PC-3 (cell line): Measurements from ENCODE around the gene UCK2. TPM values are rescaled to one million over a fixed set of nuclear protein-coding genes. Genes with fewer than 3 reads are reported as not detected.

Experiments used
- ATAC-seq: fragments of 200-7000 bp; cut with Tn5 transposase; 2 replicates; pipeline ENCODE4 v1.9.1; 2020; ENCODE audit warnings: mild to moderate bottlenecking, moderate library complexity
- BruUV-seq: library from RNA; stranded (reverse); fragments of 400-500 nt; replicated peaks from 2 replicates; lab custom pipeline; 2021; lab: Mats Ljungman, UMichigan
- CTCF ChIA-PET: fragments of 300-600 bp; sonication (Branson Sonifier 250); formaldehyde crosslinking; loops from one replicate; lab custom pipeline; 2022; ENCODE audit warnings: antibody characterized with exemption; lab: Charles Lee
- POLR2A ChIA-PET: fragments of 300-600 bp; sonication (Branson Sonifier 250); formaldehyde crosslinking; loops from one replicate; lab custom pipeline; 2022; ENCODE audit warnings: antibody characterized with exemption; ENCODE audit not compliant: unreplicated experiment; lab: Charles Lee
- DNase-seq: peaks from one replicate; pipeline ENCODE4 v3.0.0-alpha.2; 2015
- H2AFZ ChIP-seq: fragments of 300-600 bp; sonication (generic); 2 replicates; pipeline ENCODE4 v1.6.0; 2016; ENCODE audit warnings: antibody characterized with exemption, low read length
- H3F3A ChIP-seq: fragments of 300-600 bp; sonication (generic); one replicate; pipeline ENCODE4 v1.6.0; 2017; ENCODE audit warnings: antibody characterized with exemption, low read length, control low read depth, mild to moderate bottlenecking; ENCODE audit not compliant: unreplicated experiment
- H3K27ac ChIP-seq: fragments of 300-600 bp; sonication (generic); 2 replicates; pipeline ENCODE4 v1.5.1; 2016; ENCODE audit warnings: mild to moderate bottlenecking, low read length
- H3K27me3 ChIP-seq: fragments of 300-600 bp; sonication (generic); 2 replicates; pipeline ENCODE4 v1.6.1; 2016; ENCODE audit warnings: low read length, mixed read lengths
- H3K36me3 ChIP-seq: fragments of 300-600 bp; sonication (generic); 2 replicates; pipeline ENCODE4 v1.6.1; 2016; ENCODE audit warnings: low read depth, mixed run types, low read length, mixed read lengths
- H3K4me1 ChIP-seq: fragments of 300-600 bp; sonication (generic); 2 replicates; pipeline ENCODE4 v1.5.1; 2016; ENCODE audit warnings: low read length; ENCODE audit not compliant: insufficient read depth
- H3K4me2 ChIP-seq: fragments of 300-600 bp; sonication (generic); 2 replicates; pipeline ENCODE4 v1.6.0; 2016; ENCODE audit warnings: low read length
- H3K4me3 ChIP-seq: fragments of 300-600 bp; sonication (generic); 2 replicates; pipeline ENCODE4 v1.5.1; 2016; ENCODE audit warnings: mild to moderate bottlenecking, low read length, mixed read lengths
- H3K79me2 ChIP-seq: fragments of 300-600 bp; sonication (generic); 2 replicates; pipeline ENCODE4 v1.6.1; 2017; ENCODE audit warnings: low read length, mixed read lengths
- H3K9ac ChIP-seq: fragments of 300-600 bp; sonication (generic); 2 replicates; pipeline ENCODE4 v1.6.0; 2016; ENCODE audit warnings: mild to moderate bottlenecking, low read length
- H3K9me2 ChIP-seq: fragments of 300-600 bp; sonication (generic); replicated peaks from 2 replicates; pipeline ENCODE4 v1.6.1; 2016; ENCODE audit warnings: mixed run types, low read length, mixed read lengths
- H3K9me3 ChIP-seq: fragments of 300-600 bp; sonication (generic); 2 replicates; pipeline ENCODE4 v1.6.1; 2016; ENCODE audit warnings: low read length, mixed read lengths
- H4K20me1 ChIP-seq: fragments of 300-600 bp; sonication (generic); 2 replicates; pipeline ENCODE4 v1.6.1; 2016; ENCODE audit warnings: low read length, mixed read lengths
- CTCF ChIP-seq: fragments of 300-600 bp; sonication (generic); conservative IDR thresholded peaks from 2 replicates; pipeline ENCODE4 v1.5.1; 2017; ENCODE audit warnings: antibody characterized with exemption, low read depth, mild to moderate bottlenecking, low read length
- EZH2 ChIP-seq: fragments of 300-600 bp; sonication (generic); IDR thresholded peaks from one replicate; pipeline ENCODE4 v1.6.1; 2017; ENCODE audit warnings: antibody characterized with exemption, mild to moderate bottlenecking, low read length; ENCODE audit not compliant: unreplicated experiment
- EZH2phosphoT487 ChIP-seq: fragments of 300-600 bp; sonication (generic); IDR thresholded peaks from 2 replicates; pipeline ENCODE4 v1.6.1; 2018; ENCODE audit warnings: mild to moderate bottlenecking, antibody characterized with exemption, low read length, borderline replicate concordance
- intact Hi-C: fragments of 100-400 bp; cut with micrococcal nuclease; formaldehyde crosslinking; loops from 2 replicates; pipeline ENCODE4 v1.9.0; 2023
- total RNA-seq: library from RNA; depleted of rRNA; stranded (reverse); fragments of >200 nt; gene quantifications from 2 replicates; pipeline ENCODE4 v1.2.3, GENCODE V29; 2014

The UCK2 gene
- total RNA-seq, 1 experiment from 2014 or later: 193 TPM

GRCh38 chr1:165832902-165833301 lies 5.5 kb downstream of the UCK2 start:
- POLR2A ChIA-PET: no interaction called here

GRCh38 chr1:165833358-165833757 lies 5.9 kb downstream of the UCK2 start:
- Histone ChIP-seq H3K79me2 (peaks cover 100% of the 10 kb centered on the region), H3K27me3 (no peaks in the 10 kb centered on the region), H3K9me2 (no peaks in the 10 kb centered on the region), H2AFZ (no peak overlapping the region), H3K4me2 (no peak overlapping the region), H3F3A (no peaks in the 10 kb centered on the region), H3K36me3 (peaks cover 2% of the 10 kb centered on the region), H3K27ac (no peak overlapping the region), H3K9me3 (no peaks in the 10 kb centered on the region), H3K9ac (no peak overlapping the region), H4K20me1 (peaks cover 82% of the 10 kb centered on the region), H3K4me1 (peaks cover 7% of the 10 kb centered on the region), H3K4me3 (no peak overlapping the region)
- intact Hi-C loops: no loop called here
- no TSS peak for BruUV-seq
- CTCF ChIA-PET: no interaction called here
- no peak for TF ChIP-seq EZH2phosphoT487
- no peak for TF ChIP-seq EZH2
- no peak for TF ChIP-seq CTCF
- DNase-seq (no peak), ATAC-seq (no peak)
- POLR2A ChIA-PET: no interaction called here

More at GRCh38 chr1:165832902-165833301, 5.5 kb downstream of the UCK2 start:
- Histone ChIP-seq H3K27me3 (no peaks in the 10 kb centered on the region), H3K9me2 (no peaks in the 10 kb centered on the region), H3K4me1 (peaks cover 7% of the 10 kb centered on the region), H3K36me3 (peaks cover under 1% of the 10 kb centered on the region), H3K4me2 (no peak overlapping the region), H3K79me2 (peaks cover 100% of the 10 kb centered on the region), H4K20me1 (peaks cover 78% of the 10 kb centered on the region), H3K27ac (no peak overlapping the region), H3K9me3 (no peaks in the 10 kb centered on the region), H3F3A (no peaks in the 10 kb centered on the region), H3K4me3 (no peak overlapping the region), H3K9ac (no peak overlapping the region), H2AFZ (no peak overlapping the region)
- no peak for TF ChIP-seq CTCF
- TF ChIP-seq EZH2: no peak
- TF ChIP-seq EZH2phosphoT487: no peak
- ATAC-seq: no peak
- no peak for DNase-seq
- intact Hi-C loops: no loop called here
- CTCF ChIA-PET: no interaction called here
- BruUV-seq: no TSS peak

GRCh38 chr1:165834229-165834628 lies 6.8 kb downstream of the UCK2 start:
- Histone ChIP-seq H4K20me1 (peaks cover 86% of the 10 kb centered on the region), H3F3A (no peaks in the 10 kb centered on the region), H3K9ac (no peak overlapping the region), H3K27ac (no peak overlapping the region), H3K79me2 (peaks cover 100% of the 10 kb centered on the region), H3K9me2 (no peaks in the 10 kb centered on the region), H3K36me3 (peaks cover 2% of the 10 kb centered on the region), H3K9me3 (no peaks in the 10 kb centered on the region), H3K4me2 (no peak overlapping the region), H3K4me1 (peaks cover 7% of the 10 kb centered on the region), H2AFZ (no peak overlapping the region), H3K27me3 (no peaks in the 10 kb centered on the region), H3K4me3 (no peak overlapping the region)
- ChIA-PET CTCF (no interaction called here), POLR2A (no interaction called here)
- intact Hi-C loops: no loop called here
- DNase-seq (no peak), ATAC-seq (no peak)
- TF ChIP-seq CTCF: no peak
- no peak for TF ChIP-seq EZH2phosphoT487
- no peak for TF ChIP-seq EZH2
- no TSS peak for BruUV-seq
